Naive B cell (primary cell): ENCODE data around the gene C1QTNF9B. TPM values are rescaled to one million over a fixed set of nuclear protein-coding genes. Genes with fewer than 3 reads are reported as not detected.

ENCODE experiments used
- ATAC-seq, 2 donors: fragments of 150-1000 bp; cut with Tn5 transposase; 2 replicates each; pipeline ENCODE4 v1.10.0; 2021; ENCODE audit warnings: low read depth in 2 of 2, mild to moderate bottlenecking in 2 of 2, moderate library complexity in 2 of 2
- DNase-seq: peaks from one replicate; pipeline ENCODE4 v3.0.0; 2022
- H3K27ac Mint-ChIP-seq, 6 donors: one replicate each; pipeline ENCODE4 v1.8.0; 2020 to 2022; ENCODE audit warnings: mild to moderate bottlenecking in 6 of 6, mixed read lengths in 6 of 6, moderate library complexity in 5 of 6, inconsistent platforms in 2 of 6
- H3K27me3 Mint-ChIP-seq, 3 donors: one replicate each; pipeline ENCODE4 v1.8.0; 2021 to 2022; ENCODE audit warnings: mixed read lengths in 3 of 3, mild to moderate bottlenecking in 1 of 3
- H3K36me3 Mint-ChIP-seq, 2 donors: one replicate each; pipeline ENCODE4 v1.8.0; 2020 to 2022; ENCODE audit warnings: mixed read lengths in 2 of 2, inconsistent platforms in 1 of 2, mild to moderate bottlenecking in 1 of 2
- H3K4me1 Mint-ChIP-seq, 3 donors: one replicate each; pipeline ENCODE4 v1.8.0; 2020 to 2022; ENCODE audit warnings: mixed read lengths in 3 of 3, inconsistent platforms in 1 of 3, mild to moderate bottlenecking in 1 of 3, moderate library complexity in 1 of 3
- H3K4me3 Mint-ChIP-seq, 8 donors: one replicate each; pipeline ENCODE4 v1.8.0; 2020 to 2022; ENCODE audit warnings: mild to moderate bottlenecking in 8 of 8, mixed read lengths in 8 of 8, moderate library complexity in 8 of 8, inconsistent platforms in 2 of 8
- H3K9me3 Mint-ChIP-seq, 7 donors: one replicate each; pipeline ENCODE4 v1.8.0; 2020 to 2022; ENCODE audit warnings: mixed read lengths in 7 of 7, mild to moderate bottlenecking in 5 of 7, inconsistent platforms in 2 of 7, moderate library complexity in 1 of 7
- polyA plus RNA-seq, 6 donors: library from polyadenylated mRNA; unstranded; fragments of 300-500 nt; fragmentation: Illumina TruSeq; gene quantifications; one replicate each; pipeline ENCODE4 v1.2.3, GENCODE V29; 2021; ENCODE audit warnings: low read depth in 6 of 6

Gene C1QTNF9B
- polyA plus RNA-seq, 6 donors from 2014 or later, result 0.36 to 2.1 TPM; not detected in 4

DNA sequence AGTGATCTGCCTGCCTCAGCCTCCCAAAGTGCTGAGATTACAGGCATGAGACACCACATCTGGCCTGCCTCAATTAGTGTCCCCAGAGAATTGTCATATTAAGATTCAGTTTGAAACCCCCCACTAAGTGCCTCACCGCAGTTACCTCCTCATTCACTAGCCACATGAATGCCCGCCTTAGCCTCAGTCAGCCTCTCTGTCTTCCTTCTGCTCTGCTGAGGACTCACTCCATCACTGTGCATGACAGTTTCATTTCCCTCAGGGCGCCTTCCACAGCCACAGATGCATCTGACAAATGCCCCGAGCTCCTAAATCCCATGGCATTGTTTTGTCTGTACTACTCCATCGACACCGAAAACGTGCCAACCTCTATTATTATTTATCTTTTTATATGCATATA is 31.4 kb downstream of the C1QTNF9B start:
- Mint-ChIP-seq H3K36me3 (peaks cover 2 to 12% of the 10 kb centered on the region in 2 donors), H3K4me1 (peaks cover 3 to 7% (median 4%) of the 10 kb centered on the region in 3 donors), H3K9me3 (no peaks in the 10 kb centered on the region), H3K27me3 (no peaks in the 10 kb centered on the region), H3K27ac (peak overlapping the region in 1 of 6 donors; percentile 9), H3K4me3 (peak overlapping the region in 1 of 8 donors; percentile 20)
- peak; percentile 45 to 50 for ATAC-seq
- peak; percentile 12 for DNase-seq

DNA sequence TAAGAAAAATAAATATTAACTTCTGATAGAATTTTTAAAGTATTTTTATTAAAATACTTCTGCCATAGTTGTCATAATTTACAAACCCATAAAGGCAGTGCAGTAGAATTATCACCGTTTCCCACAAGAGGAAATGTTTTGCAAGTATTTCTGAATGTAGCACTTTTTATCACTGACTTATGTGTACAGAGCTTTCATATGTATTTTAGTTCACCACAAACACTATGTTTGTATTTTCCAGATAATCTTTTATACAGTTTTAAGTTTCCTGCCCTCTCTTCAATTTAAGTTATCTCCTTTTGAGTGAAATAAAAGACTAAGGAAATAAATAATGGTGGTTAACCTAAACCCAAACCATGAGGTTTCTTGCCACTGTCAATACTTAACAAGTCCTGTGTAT is 32.3 kb downstream of the C1QTNF9B start:
- Mint-ChIP-seq H3K4me3 (no peak overlapping the region), H3K27ac (no peak overlapping the region)

GRCh38 chr13:23861310-23861709 is 36.0 kb downstream of the C1QTNF9B start:
- Mint-ChIP-seq H3K9me3 (peaks cover 0 to under 1% (median 0%) of the 10 kb centered on the region in 7 donors), H3K27me3 (peaks cover 0 to 5% (median 0%) of the 10 kb centered on the region in 3 donors), H3K4me3 (no peak overlapping the region), H3K27ac (no peak overlapping the region), H3K4me1 (peaks cover under 1 to 10% (median 2%) of the 10 kb centered on the region in 3 donors), H3K36me3 (peaks cover 15 to 18% of the 10 kb centered on the region in 2 donors)
- DNase-seq (no peak), ATAC-seq (no peak)

More for the DNA sequence above, 32.3 kb downstream of the C1QTNF9B start:
- DNase-seq (no peak), ATAC-seq (no peak)
- Mint-ChIP-seq H3K9me3 (no peaks in the 10 kb centered on the region), H3K4me1 (no peaks in the 10 kb centered on the region), H3K36me3 (peaks cover 11 to 17% of the 10 kb centered on the region in 2 donors), H3K27me3 (peaks cover 0 to 3% (median 0%) of the 10 kb centered on the region in 3 donors)

DNA sequence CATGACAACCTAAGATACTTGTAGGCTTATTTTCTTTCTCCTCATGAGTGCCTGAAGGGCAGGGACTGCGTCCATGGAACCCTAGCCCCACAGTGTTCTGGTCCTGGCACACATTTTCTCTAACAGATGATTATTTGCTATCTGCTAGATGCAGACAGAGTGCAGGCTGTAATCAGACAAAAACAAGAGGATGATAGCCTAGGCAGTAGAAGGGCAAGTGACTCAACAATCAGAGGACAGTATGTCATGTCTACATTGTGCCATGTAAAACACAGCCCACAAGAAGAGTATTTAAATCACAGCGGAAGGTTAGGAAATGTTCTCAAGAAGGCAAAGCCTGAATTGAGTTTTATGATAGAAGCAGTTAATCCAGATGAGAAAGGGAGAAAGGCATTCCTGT is 37.4 kb downstream of the C1QTNF9B start:
- no peak for DNase-seq
- H3K4me3 Mint-ChIP-seq, result no peak overlapping the region
- H3K36me3 Mint-ChIP-seq, result peaks cover 20 to 24% of the 10 kb centered on the region in 2 donors
- no peak for ATAC-seq
- H3K9me3 Mint-ChIP-seq, result peaks cover 0 to 3% (median 0%) of the 10 kb centered on the region in 7 donors
- H3K4me1 Mint-ChIP-seq, result peaks cover 5 to 21% (median 7%) of the 10 kb centered on the region in 3 donors
- H3K27me3 Mint-ChIP-seq, result peaks cover 0 to 5% (median 0%) of the 10 kb centered on the region in 3 donors
- peak overlapping the region in 2 of 6 donors; percentile 4 to 8 for H3K27ac Mint-ChIP-seq

DNA sequence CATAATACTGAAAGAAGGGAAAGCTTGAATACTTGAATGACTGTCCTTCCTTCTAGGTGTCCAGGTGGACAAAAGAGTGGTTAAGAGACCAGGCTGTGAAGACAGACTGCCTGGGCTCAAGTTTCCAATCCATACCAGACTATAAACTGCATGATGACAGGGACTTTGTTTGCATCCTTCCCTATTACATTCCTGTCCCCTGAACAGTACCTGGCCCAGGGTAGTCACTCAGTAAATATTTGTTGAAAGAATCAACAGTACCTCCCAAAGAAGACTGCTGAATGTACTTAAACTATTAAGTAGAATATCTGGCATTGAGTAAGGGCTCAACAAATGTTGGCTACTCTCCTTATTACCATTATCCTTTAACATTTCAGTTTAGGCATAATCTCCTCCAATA is 37.8 kb downstream of the C1QTNF9B start:
- ATAC-seq (no peak), DNase-seq (no peak)
- Mint-ChIP-seq H3K4me1 (peaks cover 5 to 21% (median 7%) of the 10 kb centered on the region in 3 donors), H3K9me3 (peaks cover 0 to 3% (median 0%) of the 10 kb centered on the region in 7 donors), H3K36me3 (peaks cover 20 to 24% of the 10 kb centered on the region in 2 donors), H3K27ac (no peak overlapping the region), H3K27me3 (peaks cover 0 to 5% (median 0%) of the 10 kb centered on the region in 3 donors), H3K4me3 (no peak overlapping the region)

GRCh38 chr13:23858546-23858945 is 38.8 kb downstream of the C1QTNF9B start:
- H3K27ac Mint-ChIP-seq, result no peak overlapping the region
- H3K4me3 Mint-ChIP-seq, result no peak overlapping the region
- DNase-seq (no peak), ATAC-seq (no peak)
- H3K4me1 Mint-ChIP-seq, result peaks cover 7 to 21% (median 9%) of the 10 kb centered on the region in 3 donors
- peaks cover 24 to 28% of the 10 kb centered on the region in 2 donors for H3K36me3 Mint-ChIP-seq
- H3K9me3 Mint-ChIP-seq, result peaks cover 0 to 3% (median 0%) of the 10 kb centered on the region in 7 donors
- peaks cover 0 to 5% (median 0%) of the 10 kb centered on the region in 3 donors for H3K27me3 Mint-ChIP-seq

- Mint-ChIP-seq H3K9me3 (peaks cover 0 to 3% (median 0%) of the 10 kb centered on the region in 7 donors), H3K4me1 (peaks cover 7 to 21% (median 12%) of the 10 kb centered on the region in 3 donors), H3K27ac (peak overlapping the region in 1 of 6 donors; percentile 63), H3K36me3 (peaks cover 22 to 32% of the 10 kb centered on the region in 2 donors), H3K4me3 (no peak overlapping the region), H3K27me3 (peaks cover 0 to 5% (median 0%) of the 10 kb centered on the region in 3 donors)
- ATAC-seq (no peak), DNase-seq (no peak)
These were observed 41.1 kb downstream of the C1QTNF9B start for GRCh38 chr13:23856008-23856750.

GRCh38 chr13:23855360-23855759 is 41.9 kb downstream of the C1QTNF9B start:
- H3K36me3 Mint-ChIP-seq, result peaks cover 20 to 25% of the 10 kb centered on the region in 2 donors

DNA sequence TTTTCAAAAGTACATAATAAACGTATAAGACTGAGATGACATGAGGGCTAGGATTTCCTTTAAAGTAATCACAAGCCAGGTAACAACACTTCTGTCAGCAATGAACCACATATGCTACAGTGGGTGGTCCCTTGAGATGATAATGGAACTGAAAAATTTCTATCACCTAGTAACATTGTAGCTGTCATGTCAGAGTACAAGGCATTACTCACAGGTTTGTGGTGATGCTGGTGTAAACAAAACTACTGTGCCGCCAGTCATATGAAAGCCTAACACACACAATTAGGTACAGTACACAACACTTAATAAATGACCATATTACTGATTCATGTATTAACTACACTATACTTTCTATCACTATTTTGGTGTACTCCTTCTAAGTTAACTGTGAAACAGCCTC is 45.0 kb downstream of the C1QTNF9B start:
- H3K27me3 Mint-ChIP-seq, result peaks cover 0 to 6% (median 6%) of the 10 kb centered on the region in 3 donors
- DNase-seq, result no peak
- H3K9me3 Mint-ChIP-seq, result peaks cover 0 to 3% (median 0%) of the 10 kb centered on the region in 7 donors
- peaks cover 29 to 32% (median 30%) of the 10 kb centered on the region in 3 donors for H3K4me1 Mint-ChIP-seq
- H3K27ac Mint-ChIP-seq, result no peak overlapping the region
- H3K4me3 Mint-ChIP-seq, result no peak overlapping the region
- peaks cover 18 to 31% of the 10 kb centered on the region in 2 donors for H3K36me3 Mint-ChIP-seq
- no peak for ATAC-seq

More at GRCh38 chr13:23855360-23855759, 41.9 kb downstream of the C1QTNF9B start:
- no peak overlapping the region for H3K4me3 Mint-ChIP-seq
- no peak overlapping the region for H3K27ac Mint-ChIP-seq
- H3K4me1 Mint-ChIP-seq, result peaks cover 7 to 21% (median 12%) of the 10 kb centered on the region in 3 donors
- DNase-seq (no peak), ATAC-seq (no peak)
- H3K9me3 Mint-ChIP-seq, result peaks cover 0 to 3% (median 0%) of the 10 kb centered on the region in 7 donors
- H3K27me3 Mint-ChIP-seq, result peaks cover 0 to 9% (median 6%) of the 10 kb centered on the region in 3 donors

DNA sequence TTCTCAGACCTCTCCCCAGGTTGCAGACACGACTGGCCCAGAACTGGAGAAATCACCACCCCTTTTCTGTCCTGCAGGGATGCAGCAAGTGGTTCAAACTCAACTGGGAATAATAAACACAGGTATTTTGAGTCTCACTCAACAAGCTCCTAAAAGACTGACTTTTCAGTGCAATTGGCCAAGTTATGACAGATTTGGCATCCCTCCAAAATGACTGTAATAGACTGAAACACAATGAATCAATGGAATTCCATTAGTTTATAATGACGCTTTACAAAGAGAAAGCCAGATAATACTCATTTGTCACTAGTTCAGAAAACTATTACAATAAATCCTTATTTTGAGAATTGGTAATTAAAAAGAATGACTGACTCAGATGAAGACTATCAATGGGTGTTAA is 46.2 kb downstream of the C1QTNF9B start:
- Mint-ChIP-seq H3K27me3 (peaks cover 0 to 6% (median 6%) of the 10 kb centered on the region in 3 donors), H3K4me1 (peaks cover 36 to 40% (median 36%) of the 10 kb centered on the region in 3 donors), H3K9me3 (peaks cover 0 to under 1% (median 0%) of the 10 kb centered on the region in 7 donors), H3K27ac (no peak overlapping the region), H3K36me3 (peaks cover 13 to 25% of the 10 kb centered on the region in 2 donors), H3K4me3 (no peak overlapping the region)
- ATAC-seq, result no peak
- no peak for DNase-seq

DNA sequence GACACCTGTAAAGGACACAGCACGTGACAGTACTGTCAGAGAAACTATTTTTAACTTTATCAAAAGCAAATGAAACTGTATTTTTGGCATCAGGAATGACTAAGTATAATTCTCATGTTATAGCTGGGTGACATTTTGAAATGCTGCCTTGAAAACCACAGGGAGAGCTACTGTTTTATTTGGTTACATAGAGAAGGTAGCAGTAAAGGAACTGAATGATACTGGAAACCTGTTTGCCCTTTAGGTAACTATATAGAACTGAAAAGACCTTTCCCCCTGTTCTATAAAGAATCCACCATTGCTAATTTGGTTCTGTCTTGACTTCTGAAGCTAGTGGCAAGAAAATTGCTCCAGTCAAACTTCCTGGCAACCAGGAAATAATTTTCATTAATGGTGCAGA is 47.2 kb downstream of the C1QTNF9B start:
- Mint-ChIP-seq H3K4me3 (no peak overlapping the region), H3K9me3 (no peaks in the 10 kb centered on the region), H3K36me3 (peaks cover 8 to 22% of the 10 kb centered on the region in 2 donors), H3K27me3 (peaks cover 0 to 6% (median 6%) of the 10 kb centered on the region in 3 donors), H3K27ac (peak overlapping the region in 1 of 6 donors; percentile 74), H3K4me1 (peaks cover 41 to 43% (median 43%) of the 10 kb centered on the region in 3 donors)
- DNase-seq (no peak), ATAC-seq (no peak)

DNA sequence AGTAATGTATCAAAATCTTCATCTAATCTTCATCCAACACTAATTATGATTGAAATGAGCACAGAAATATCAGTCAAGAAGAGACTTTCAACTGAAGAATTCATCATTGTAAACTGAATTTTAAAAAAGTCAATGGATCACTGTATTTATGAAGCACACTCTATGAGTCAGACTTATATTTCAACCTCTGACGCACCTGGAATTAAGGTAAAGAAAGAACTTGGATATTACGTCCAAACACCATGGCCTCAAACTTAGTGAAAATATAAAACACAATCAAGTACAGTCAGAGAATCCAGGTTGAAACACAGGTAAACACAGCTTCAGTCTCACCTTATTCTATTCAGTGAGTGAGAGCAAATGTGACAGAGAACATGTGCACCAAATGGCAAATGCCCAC is 47.6 kb downstream of the C1QTNF9B start:
- DNase-seq (no peak), ATAC-seq (no peak)
- H3K36me3 Mint-ChIP-seq, result peaks cover 8 to 22% of the 10 kb centered on the region in 2 donors
- H3K9me3 Mint-ChIP-seq, result no peaks in the 10 kb centered on the region
- H3K27ac Mint-ChIP-seq, result peak overlapping the region in 1 of 6 donors; percentile 74
- H3K4me1 Mint-ChIP-seq, result peaks cover 42 to 46% (median 44%) of the 10 kb centered on the region in 3 donors
- H3K4me3 Mint-ChIP-seq, result no peak overlapping the region
- peaks cover 0 to 6% (median 6%) of the 10 kb centered on the region in 3 donors for H3K27me3 Mint-ChIP-seq

DNA sequence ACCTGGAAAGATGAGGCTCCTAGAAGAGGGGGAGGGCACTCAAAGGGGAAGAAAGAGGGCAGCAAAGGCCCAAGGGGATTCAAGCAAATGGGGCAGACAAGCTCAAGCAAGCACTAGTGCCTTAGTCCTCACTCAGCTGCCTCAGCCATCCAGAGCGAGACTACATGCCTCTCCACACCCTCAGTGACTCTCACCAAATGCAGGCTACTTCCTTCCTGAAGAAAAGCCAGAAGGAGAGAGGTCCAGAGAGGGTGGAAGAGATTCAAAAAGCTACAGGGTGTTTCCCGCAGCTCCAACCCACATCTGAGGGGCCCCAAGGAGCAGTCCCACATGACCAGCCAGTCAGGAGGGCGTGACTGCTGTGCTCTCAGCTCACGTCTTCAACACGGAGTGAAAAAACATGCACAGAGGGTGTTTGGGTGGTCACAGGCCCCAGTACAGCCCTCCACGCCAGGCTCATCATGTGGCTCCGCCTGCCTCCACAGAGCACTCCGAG is 48.6 kb downstream of the C1QTNF9B start:
- Mint-ChIP-seq H3K4me1 (peaks cover 48 to 51% (median 51%) of the 10 kb centered on the region in 3 donors), H3K4me3 (peak overlapping the region in 6 of 8 donors; percentile 2 to 75 (median 36)), H3K9me3 (no peaks in the 10 kb centered on the region), H3K27me3 (peaks cover 6 to 10% (median 7%) of the 10 kb centered on the region in 3 donors), H3K36me3 (peaks cover 14 to 18% of the 10 kb centered on the region in 2 donors), H3K27ac (peak overlapping the region in 3 of 6 donors; percentile 11 to 82 (median 30))
- ATAC-seq (peak; percentile 75 to 77), DNase-seq (peak; percentile 21)
